LNCaP clone FGC (cell line): ENCODE results near the gene MIS12.

Experiments used
- DNase-seq: peaks from one replicate; pipeline ENCODE4 v3.0.0-alpha.2; 2011; ENCODE audit warnings: low read depth
- H3K4me3 ChIP-seq: 2 replicates; pipeline ENCODE4 v1.5.1; 2011; ENCODE audit warnings: mild to moderate bottlenecking, low read depth, low read length, control low read depth
- CTCF ChIP-seq: IDR thresholded peaks from 2 replicates; pipeline ENCODE4 v1.5.1; 2012; ENCODE audit warnings: mild to moderate bottlenecking; ENCODE audit not compliant: control insufficient read depth, insufficient read depth; ENCODE audit errors: extremely low read depth

Gene MIS12

GRCh38 chr17:5478992-5479391 is 7.4 kb upstream of the MIS12 start:
- TF ChIP-seq CTCF: no peak
- H3K4me3 ChIP-seq: no peak overlapping the region
- no peak for DNase-seq

GRCh38 chr17:5480962-5481361 is 5.4 kb upstream of the MIS12 start:
- no peak overlapping the region for H3K4me3 ChIP-seq
- no peak for DNase-seq
- no peak for TF ChIP-seq CTCF

- no peak for TF ChIP-seq CTCF
- DNase-seq: no peak
- no peak overlapping the region for H3K4me3 ChIP-seq
Measured at GRCh38 chr17:5481451-5481850, 4.9 kb upstream of the MIS12 start.

GRCh38 chr17:5485270-5486205 is 828 bp upstream of the MIS12 start, which contains the start of gene DERL2:
DERL2 (minus strand) TSS chr17:5486178; CDS start chr17:5486161, 17 bp downstream.
- TF ChIP-seq CTCF: no peak
- H3K4me3 ChIP-seq: peak within 1 kb of the TSS; percentile 100
- no peak for DNase-seq

- no peak for TF ChIP-seq CTCF
- no peak overlapping the region for H3K4me3 ChIP-seq
Measured at GRCh38 chr17:5488752-5489151, 2.4 kb downstream of the MIS12 start.

GRCh38 chr17:5492970-5493369 is 6.6 kb downstream of the MIS12 start:
- no peak for DNase-seq
- TF ChIP-seq CTCF: no peak
- H3K4me3 ChIP-seq: no peak overlapping the region

More at GRCh38 chr17:5488752-5489151, 2.4 kb downstream of the MIS12 start:
- peak; percentile 65 for DNase-seq
